ENCODE data around the gene KBTBD12. TPM values are rescaled to one million over a fixed set of nuclear protein-coding genes. Genes with fewer than 3 reads are reported as not detected.
A peak's percentile ranks its signal among the peaks of the same experiment; 100 is the strongest.
"Not testable (repeated sequence)": the region's sequence is repeated elsewhere in the genome, so short reads cannot be mapped to it uniquely, and the experiment has no call there.

KBTBD12 gene
- total and polyA plus RNA-seq, 8 donors: 0.60 to 2.5 (median 1.3) TPM

DNA sequence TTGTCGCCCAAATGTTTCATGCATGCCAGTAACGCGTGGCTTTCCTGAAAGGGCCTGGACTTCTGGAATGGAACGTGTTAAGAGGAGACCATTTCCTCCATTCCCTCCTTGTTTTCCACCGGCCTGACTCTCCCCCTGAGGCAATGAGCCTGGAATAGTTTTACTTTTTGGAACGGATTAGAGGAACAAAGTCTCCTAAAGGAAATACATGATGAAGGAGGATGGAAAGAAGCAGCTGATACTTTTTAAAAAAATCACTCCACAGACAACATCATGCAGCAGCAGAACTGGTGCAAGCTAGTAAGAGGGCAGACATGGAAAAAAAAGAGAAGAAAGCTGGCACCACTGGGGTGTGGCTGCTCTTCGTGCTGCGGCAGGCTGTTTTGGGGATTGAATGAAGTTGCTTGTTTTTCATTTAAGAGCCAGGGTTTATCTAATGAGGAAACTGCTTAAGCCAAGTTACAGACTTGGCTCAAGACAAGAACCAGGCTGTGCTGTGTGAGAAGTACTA lies 3.6 kb upstream of the KBTBD12 start:
- peak in 2 of 4 donors; percentile 68 to 78 for DNase-seq
- peaks cover 0 to 2% of the 10 kb centered on the region in 2 donors for H3K9me3 ChIP-seq
- intact Hi-C loops (cut with DNase I): no loop called here
- peaks cover 0 to 30% of the 10 kb centered on the region in 2 donors for H3K27me3 ChIP-seq
- no peak overlapping the region for H3K4me3 ChIP-seq
- H3K36me3 ChIP-seq: no peaks in the 10 kb centered on the region
- peak overlapping the region in 1 of 2 donors; percentile 5 for H3K27ac ChIP-seq
- peaks cover 0 to 20% of the 10 kb centered on the region in 2 donors for H3K4me1 ChIP-seq
- TF ChIP-seq, protein P1, sequence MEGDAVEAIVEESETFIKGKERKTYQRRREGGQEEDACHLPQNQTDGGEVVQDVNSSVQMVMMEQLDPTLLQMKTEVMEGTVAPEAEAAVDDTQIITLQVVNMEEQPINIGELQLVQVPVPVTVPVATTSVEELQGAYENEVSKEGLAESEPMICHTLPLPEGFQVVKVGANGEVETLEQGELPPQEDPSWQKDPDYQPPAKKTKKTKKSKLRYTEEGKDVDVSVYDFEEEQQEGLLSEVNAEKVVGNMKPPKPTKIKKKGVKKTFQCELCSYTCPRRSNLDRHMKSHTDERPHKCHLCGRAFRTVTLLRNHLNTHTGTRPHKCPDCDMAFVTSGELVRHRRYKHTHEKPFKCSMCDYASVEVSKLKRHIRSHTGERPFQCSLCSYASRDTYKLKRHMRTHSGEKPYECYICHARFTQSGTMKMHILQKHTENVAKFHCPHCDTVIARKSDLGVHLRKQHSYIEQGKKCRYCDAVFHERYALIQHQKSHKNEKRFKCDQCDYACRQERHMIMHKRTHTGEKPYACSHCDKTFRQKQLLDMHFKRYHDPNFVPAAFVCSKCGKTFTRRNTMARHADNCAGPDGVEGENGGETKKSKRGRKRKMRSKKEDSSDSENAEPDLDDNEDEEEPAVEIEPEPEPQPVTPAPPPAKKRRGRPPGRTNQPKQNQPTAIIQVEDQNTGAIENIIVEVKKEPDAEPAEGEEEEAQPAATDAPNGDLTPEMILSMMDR (IDR thresholded peaks at IDR 0.05): no peak
- ATAC-seq: peak; percentile 36

DNA sequence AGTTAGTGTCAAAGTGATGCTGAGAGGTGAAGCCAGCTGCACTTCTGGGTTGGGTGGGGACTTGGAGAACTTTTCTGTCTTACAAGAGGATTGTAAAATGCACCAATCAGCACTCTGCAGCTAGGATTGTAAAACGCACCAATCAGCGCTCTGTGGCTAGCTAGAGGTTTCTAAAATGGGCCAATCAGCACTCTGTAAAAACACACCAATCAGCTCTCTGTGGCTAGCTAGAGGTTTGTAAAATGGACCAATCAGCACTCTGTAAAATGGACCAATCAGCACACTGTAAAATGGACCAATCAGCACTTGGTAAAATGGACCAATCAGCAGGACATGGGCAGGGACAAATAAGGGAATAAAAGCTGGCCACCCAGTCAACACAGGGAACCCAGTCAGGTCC lies 1.2 kb upstream of the KBTBD12 start:
- Histone ChIP-seq H3K4me1 (peaks cover 0 to 20% of the 10 kb centered on the region in 2 donors), H3K27me3 (peaks cover 0 to 30% of the 10 kb centered on the region in 2 donors)
- H3K9me3 ChIP-seq; ATAC-seq; intact Hi-C loops (cut with DNase I); H3K27ac ChIP-seq; H3K36me3 ChIP-seq; DNase-seq; H3K4me3 ChIP-seq: not testable (repeated sequence)

DNA sequence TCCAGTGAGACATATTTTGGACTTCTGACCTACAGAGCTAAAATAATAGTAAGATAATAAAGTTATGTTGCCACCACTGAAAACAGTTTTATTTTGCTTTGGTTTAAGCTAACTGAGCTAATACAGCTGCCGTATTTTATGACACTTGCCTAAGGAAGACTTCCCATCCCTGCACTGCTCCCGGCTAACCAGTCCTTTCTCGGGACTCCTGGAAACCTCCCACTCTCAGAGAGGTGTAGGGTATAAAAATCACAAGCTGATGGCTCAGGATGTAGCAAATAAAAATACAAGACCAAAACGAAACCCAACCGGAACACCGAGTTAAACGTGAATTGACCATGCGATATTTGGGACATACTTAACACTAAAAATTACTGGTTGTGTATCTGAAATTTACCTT lies 448 bp upstream of the KBTBD12 start:
- Histone ChIP-seq H3K4me1 (peaks cover 0 to 20% of the 10 kb centered on the region in 2 donors), H3K4me3 (peak overlapping the region; percentile 36 to 40), H3K36me3 (no peaks in the 10 kb centered on the region), H3K27me3 (peaks cover 0 to 30% of the 10 kb centered on the region in 2 donors), H3K9me3 (peaks cover 0 to 2% of the 10 kb centered on the region in 2 donors), H3K27ac (no peak overlapping the region)
- intact Hi-C loops (cut with DNase I): no loop called here
- ATAC-seq: no peak
- DNase-seq: no peak
- TF ChIP-seq, protein P1 (IDR thresholded peaks at IDR 0.05): no peak

DNA sequence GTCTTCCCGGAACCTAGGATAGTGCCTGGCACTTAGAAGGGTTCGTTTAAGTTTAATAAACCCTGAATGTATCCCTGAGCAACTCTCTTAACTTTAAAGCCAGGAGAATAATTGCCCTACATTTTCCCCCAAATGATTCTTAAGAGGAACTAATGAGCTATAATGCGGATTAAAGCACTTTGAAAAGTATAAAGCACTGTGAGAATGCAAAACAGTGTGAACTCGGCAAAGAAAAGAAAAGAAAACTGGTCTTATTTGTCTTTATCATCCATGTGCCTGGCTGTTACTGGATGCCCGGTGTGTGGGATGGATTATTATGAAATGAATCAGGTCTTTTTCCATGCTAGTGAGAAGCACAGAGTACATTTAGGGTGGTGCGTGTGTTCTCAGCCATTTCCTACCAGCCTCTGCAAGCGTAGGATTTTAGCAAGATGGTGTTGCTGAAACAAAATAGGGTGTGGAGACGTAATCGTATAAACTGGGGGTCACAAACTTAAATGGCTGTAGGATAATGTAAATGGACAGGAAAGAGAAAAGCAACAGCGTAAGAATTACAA lies 983 bp downstream of the KBTBD12 start:
- intact Hi-C loops (cut with DNase I): no loop called here
- ATAC-seq: no peak
- peak overlapping the region in 1 of 2 donors; percentile 40 for H3K4me3 ChIP-seq

DNA sequence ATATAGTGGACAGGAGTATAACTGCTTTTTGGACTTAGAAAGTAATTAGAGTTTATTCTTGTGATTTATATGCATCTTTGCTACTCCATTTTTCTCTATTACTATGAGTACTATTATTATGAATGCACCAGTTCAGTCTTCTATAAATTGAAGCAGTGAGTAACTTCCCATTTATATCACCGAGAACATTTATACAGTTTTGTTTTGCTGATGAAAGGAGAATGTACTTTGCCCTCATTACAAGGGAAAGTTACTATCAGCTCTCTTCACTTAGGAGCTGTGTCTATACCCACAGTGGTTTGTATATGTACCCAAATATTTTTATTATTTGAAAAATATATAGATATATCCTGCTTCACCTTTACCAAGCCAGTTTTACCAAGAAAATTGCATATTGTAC lies 5.7 kb downstream of the KBTBD12 start:
- Histone ChIP-seq H3K9me3 (no peaks in the 10 kb centered on the region), H3K36me3 (no peaks in the 10 kb centered on the region), H3K4me1 (peaks cover 0 to 2% of the 10 kb centered on the region in 2 donors), H3K4me3 (no peak overlapping the region), H3K27ac (no peak overlapping the region), H3K27me3 (peaks cover 0 to 6% of the 10 kb centered on the region in 2 donors)
- DNase-seq (no peak), ATAC-seq (no peak)
- intact Hi-C loops (cut with DNase I): no loop called here
- TF ChIP-seq, protein P1 (IDR thresholded peaks at IDR 0.05): no peak

More for the DNA sequence above, 983 bp downstream of the KBTBD12 start:
- TF ChIP-seq, protein P1 (IDR thresholded peaks at IDR 0.05): no peak
- Histone ChIP-seq H3K27me3 (peaks cover 0 to 30% of the 10 kb centered on the region in 2 donors), H3K4me1 (peaks cover 0 to 20% of the 10 kb centered on the region in 2 donors), H3K9me3 (peaks cover 0 to 2% of the 10 kb centered on the region in 2 donors), H3K36me3 (no peaks in the 10 kb centered on the region), H3K27ac (no peak overlapping the region)
- DNase-seq: no peak
